ENCODE measurements around the gene ARHGAP24. TPM values are rescaled to one million over a fixed set of nuclear protein-coding genes. Genes with fewer than 3 reads are reported as not detected.

ARHGAP24 gene
- total and polyA plus RNA-seq, 10 of the 15 experiments (the other 5 are each of a cell fraction or from before 2014, with no cell fraction given): 0.10 to 4.2 (median 0.52) TPM

- TF ChIP-seq, protein P1, sequence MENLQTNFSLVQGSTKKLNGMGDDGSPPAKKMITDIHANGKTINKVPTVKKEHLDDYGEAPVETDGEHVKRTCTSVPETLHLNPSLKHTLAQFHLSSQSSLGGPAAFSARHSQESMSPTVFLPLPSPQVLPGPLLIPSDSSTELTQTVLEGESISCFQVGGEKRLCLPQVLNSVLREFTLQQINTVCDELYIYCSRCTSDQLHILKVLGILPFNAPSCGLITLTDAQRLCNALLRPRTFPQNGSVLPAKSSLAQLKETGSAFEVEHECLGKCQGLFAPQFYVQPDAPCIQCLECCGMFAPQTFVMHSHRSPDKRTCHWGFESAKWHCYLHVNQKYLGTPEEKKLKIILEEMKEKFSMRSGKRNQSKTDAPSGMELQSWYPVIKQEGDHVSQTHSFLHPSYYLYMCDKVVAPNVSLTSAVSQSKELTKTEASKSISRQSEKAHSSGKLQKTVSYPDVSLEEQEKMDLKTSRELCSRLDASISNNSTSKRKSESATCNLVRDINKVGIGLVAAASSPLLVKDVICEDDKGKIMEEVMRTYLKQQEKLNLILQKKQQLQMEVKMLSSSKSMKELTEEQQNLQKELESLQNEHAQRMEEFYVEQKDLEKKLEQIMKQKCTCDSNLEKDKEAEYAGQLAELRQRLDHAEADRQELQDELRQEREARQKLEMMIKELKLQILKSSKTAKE (IDR thresholded peaks at IDR 0.05; ENCODE audit: low read depth, poor library complexity, severe bottlenecking): no peak
- TF ChIP-seq SP1 (IDR thresholded peaks at IDR 0.05; ENCODE audit: low read depth, low read length) (no peak), MLLT1 (IDR thresholded peaks at IDR 0.05) (no peak), ZNF207 (IDR thresholded peaks at IDR 0.05; ENCODE audit: borderline replicate concordance) (no peak), EED (IDR thresholded peaks at IDR 0.05; ENCODE audit: low read depth) (no peak), ZNF217 (IDR thresholded peaks at IDR 0.05) (no peak), MAX (IDR thresholded peaks at IDR 0.05; ENCODE audit: low read depth, low read length) (no peak), TARDBP (IDR thresholded peaks at IDR 0.05; ENCODE audit: borderline replicate concordance) (no peak), WRNIP1 (IDR thresholded peaks at IDR 0.05; ENCODE audit: borderline replicate concordance, low read depth, low read length) (no peak)
These were observed 391.6 kb downstream of the ARHGAP24 start (continued) for GRCh38 chr4:85866508-85866907.

DNA sequence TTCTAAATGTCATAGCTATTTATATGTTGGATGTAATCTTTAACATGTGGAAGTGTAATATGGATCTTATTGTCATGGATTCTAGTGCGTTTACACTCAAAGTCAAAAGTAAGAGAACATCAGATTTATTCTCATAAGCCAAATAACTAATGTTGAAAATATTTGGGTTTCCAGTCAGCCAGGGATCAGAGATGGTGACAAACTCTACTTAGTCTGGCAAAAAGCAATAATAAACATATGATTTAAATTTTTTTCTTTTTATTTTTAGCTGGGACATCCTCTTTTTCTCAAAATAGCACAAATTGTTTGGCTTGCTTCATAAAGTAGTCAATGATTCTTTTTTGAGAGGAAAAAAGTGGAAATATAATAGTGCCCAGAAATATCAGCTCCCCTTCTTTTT, 392.3 kb downstream of the ARHGAP24 start:
- no TSS peak for BruUV-seq (replicated peaks)
- H3K79me2 ChIP-seq (ENCODE audit: control insufficient read depth, insufficient read depth, low read length): no peaks in the 10 kb centered on the region
- 0% methylated on average over 1 of the region's 1 CpG for whole genome bisulfite sequencing (ENCODE audit: insufficient coverage, insufficient replicate concordance, low lambda C conversion rate, missing lambda C conversion rate)
- DNase-seq (ENCODE audit: low read depth, low spot score): no peak
- no peaks in the 10 kb centered on the region for H3K4me1 ChIP-seq (ENCODE audit: control insufficient read depth, insufficient read depth, low read length)
- FAIRE-seq: no peak
- no peak overlapping the region for H3K4me2 ChIP-seq (ENCODE audit: control insufficient read depth, insufficient read depth)
- ChIA-PET CTCF (no interaction called here), SMC1A (ENCODE audit: uncharacterized antibody, unreplicated experiment) (interaction anchor here (1.2 kb wide), 1 partner anchor 11 kb away, joined by 3 read pairs; no protein-coding TSS in a partner anchor), RAD21 (ENCODE audit: unreplicated experiment) (no interaction called here), POLR2A (no interaction called here)
- H3K4me3 ChIP-seq: no peak overlapping the region
- no peak overlapping the region for H2AFZ ChIP-seq (ENCODE audit: control insufficient read depth, low read depth, low read length)
- no peak overlapping the region for H3K9ac ChIP-seq (ENCODE audit: control insufficient read depth, insufficient read depth, low read length)
- ATAC-seq: no peak
- no peaks in the 10 kb centered on the region for H3K9me3 ChIP-seq (replicated peaks; ENCODE audit: control insufficient read depth, insufficient read depth, low read length)
- in situ Hi-C loops (cut with MboI) (no loop called here), intact Hi-C loops (cut with micrococcal nuclease; ENCODE audit: unreplicated experiment) (no loop called here)
- H3K36me3 ChIP-seq (ENCODE audit: control insufficient read depth in 2 of 2, insufficient read depth in 2 of 2, low read length in 1 of 2): no peaks in the 10 kb centered on the region
- H3K27ac ChIP-seq (ENCODE audit: control insufficient read depth, insufficient read depth): no peak overlapping the region
- no peaks in the 10 kb centered on the region for H4K20me1 ChIP-seq (ENCODE audit: control insufficient read depth, insufficient read depth)
- H3K27me3 ChIP-seq (replicated peaks in 1 of 2; ENCODE audit: control insufficient read depth in 2 of 2, insufficient read depth in 2 of 2, low read length in 1 of 2): no peaks in the 10 kb centered on the region
- TF ChIP-seq NFIC (IDR thresholded peaks at IDR 0.05; ENCODE audit: low read depth, low read length) (no peak), E4F1 (IDR thresholded peaks at IDR 0.05; ENCODE audit: borderline replicate concordance, partially characterized antibody) (no peak), PKNOX1 (IDR thresholded peaks at IDR 0.05) (no peak)
- TF ChIP-seq, protein P2, sequence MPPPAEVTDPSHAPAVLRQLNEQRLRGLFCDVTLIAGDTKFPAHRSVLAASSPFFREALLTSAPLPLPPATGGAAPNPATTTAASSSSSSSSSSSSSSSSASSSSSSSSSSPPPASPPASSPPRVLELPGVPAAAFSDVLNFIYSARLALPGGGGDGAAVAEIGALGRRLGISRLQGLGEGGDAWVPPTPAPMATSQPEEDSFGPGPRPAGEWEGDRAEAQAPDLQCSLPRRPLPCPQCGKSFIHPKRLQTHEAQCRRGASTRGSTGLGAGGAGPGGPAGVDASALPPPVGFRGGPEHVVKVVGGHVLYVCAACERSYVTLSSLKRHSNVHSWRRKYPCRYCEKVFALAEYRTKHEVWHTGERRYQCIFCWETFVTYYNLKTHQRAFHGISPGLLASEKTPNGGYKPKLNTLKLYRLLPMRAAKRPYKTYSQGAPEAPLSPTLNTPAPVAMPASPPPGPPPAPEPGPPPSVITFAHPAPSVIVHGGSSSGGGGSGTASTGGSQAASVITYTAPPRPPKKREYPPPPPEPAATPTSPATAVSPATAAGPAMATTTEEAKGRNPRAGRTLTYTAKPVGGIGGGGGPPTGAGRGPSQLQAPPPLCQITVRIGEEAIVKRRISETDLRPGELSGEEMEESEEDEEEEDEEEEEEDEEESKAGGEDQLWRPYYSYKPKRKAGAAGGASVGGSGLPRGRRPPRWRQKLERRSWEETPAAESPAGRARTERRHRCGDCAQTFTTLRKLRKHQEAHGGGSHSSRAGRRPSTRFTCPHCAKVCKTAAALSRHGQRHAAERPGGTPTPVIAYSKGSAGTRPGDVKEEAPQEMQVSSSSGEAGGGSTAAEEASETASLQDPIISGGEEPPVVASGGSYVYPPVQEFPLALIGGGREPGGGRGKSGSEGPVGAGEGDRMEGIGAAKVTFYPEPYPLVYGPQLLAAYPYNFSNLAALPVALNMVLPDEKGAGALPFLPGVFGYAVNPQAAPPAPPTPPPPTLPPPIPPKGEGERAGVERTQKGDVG (CRISPR knock-in tag; IDR thresholded peaks at IDR 0.05): no peak
